Neural crest cell (in vitro differentiated cells): ENCODE results near the gene SHC2. TPM values are rescaled to one million over a fixed set of nuclear protein-coding genes. Genes with fewer than 3 reads are reported as not detected.

Experiments
- DNase-seq: peaks from one replicate; pipeline ENCODE4 v3.0.0; 2021; ENCODE audit warnings: low read depth, mixed read lengths, low spot score
- H3K27ac Mint-ChIP-seq: one replicate; pipeline ENCODE4 v1.8.0; 2021; ENCODE audit warnings: mild to moderate bottlenecking, mixed read lengths; ENCODE audit not compliant: unreplicated experiment
- H3K27me3 Mint-ChIP-seq: 2 replicates; pipeline ENCODE4 v1.8.0; 2021; ENCODE audit warnings: low read depth, mild to moderate bottlenecking, mixed read lengths
- H3K36me3 Mint-ChIP-seq: 2 replicates; pipeline ENCODE4 v1.8.0; 2021; ENCODE audit warnings: low read depth, mild to moderate bottlenecking, mixed read lengths
- H3K4me1 Mint-ChIP-seq: 2 replicates; pipeline ENCODE4 v1.8.0; 2021; ENCODE audit warnings: mixed read lengths
- H3K4me3 Mint-ChIP-seq: one replicate; pipeline ENCODE4 v1.8.0; 2021; ENCODE audit warnings: mild to moderate bottlenecking, mixed read lengths
- H3K9me3 Mint-ChIP-seq: 2 replicates; pipeline ENCODE4 v1.8.0; 2021; ENCODE audit warnings: mixed read lengths
- total RNA-seq: library from RNA; stranded (reverse); gene quantifications from 2 replicates; pipeline ENCODE4 v1.2.1, GENCODE V29; 2021
- TF ChIP-seq, protein P1 (sequence below): fragments of 200-600 bp; sonication (generic); conservative IDR thresholded peaks from 2 replicates; pipeline ENCODE4 v1.5.0; 2021; ENCODE audit warnings: antibody characterized with exemption, mild to moderate bottlenecking

SHC2 gene
- total RNA-seq, 1 donor from 2014 or later, result 45.2 TPM

GRCh38 chr19:504616-505015 is 43.8 kb upstream of the SHC2 start:
- Mint-ChIP-seq H3K27me3 (peaks cover 27% of the 10 kb centered on the region), H3K4me3 (no peak overlapping the region), H3K36me3 (no peaks in the 10 kb centered on the region), H3K4me1 (peaks cover 21% of the 10 kb centered on the region), H3K9me3 (no peaks in the 10 kb centered on the region), H3K27ac (no peak overlapping the region)
- no peak for DNase-seq
- TF ChIP-seq, protein P1, sequence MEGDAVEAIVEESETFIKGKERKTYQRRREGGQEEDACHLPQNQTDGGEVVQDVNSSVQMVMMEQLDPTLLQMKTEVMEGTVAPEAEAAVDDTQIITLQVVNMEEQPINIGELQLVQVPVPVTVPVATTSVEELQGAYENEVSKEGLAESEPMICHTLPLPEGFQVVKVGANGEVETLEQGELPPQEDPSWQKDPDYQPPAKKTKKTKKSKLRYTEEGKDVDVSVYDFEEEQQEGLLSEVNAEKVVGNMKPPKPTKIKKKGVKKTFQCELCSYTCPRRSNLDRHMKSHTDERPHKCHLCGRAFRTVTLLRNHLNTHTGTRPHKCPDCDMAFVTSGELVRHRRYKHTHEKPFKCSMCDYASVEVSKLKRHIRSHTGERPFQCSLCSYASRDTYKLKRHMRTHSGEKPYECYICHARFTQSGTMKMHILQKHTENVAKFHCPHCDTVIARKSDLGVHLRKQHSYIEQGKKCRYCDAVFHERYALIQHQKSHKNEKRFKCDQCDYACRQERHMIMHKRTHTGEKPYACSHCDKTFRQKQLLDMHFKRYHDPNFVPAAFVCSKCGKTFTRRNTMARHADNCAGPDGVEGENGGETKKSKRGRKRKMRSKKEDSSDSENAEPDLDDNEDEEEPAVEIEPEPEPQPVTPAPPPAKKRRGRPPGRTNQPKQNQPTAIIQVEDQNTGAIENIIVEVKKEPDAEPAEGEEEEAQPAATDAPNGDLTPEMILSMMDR, result no peak

- DNase-seq, result no peak
- H3K4me1 Mint-ChIP-seq, result peaks cover 8% of the 10 kb centered on the region
- H3K36me3 Mint-ChIP-seq, result peaks cover 5% of the 10 kb centered on the region
- no peak overlapping the region for H3K27ac Mint-ChIP-seq
- H3K9me3 Mint-ChIP-seq, result no peaks in the 10 kb centered on the region
- H3K4me3 Mint-ChIP-seq, result no peak overlapping the region
- peaks cover 42% of the 10 kb centered on the region for H3K27me3 Mint-ChIP-seq
- TF ChIP-seq, protein P1, result no peak
Measured at GRCh38 chr19:501646-502045, 40.8 kb upstream of the SHC2 start.

DNA sequence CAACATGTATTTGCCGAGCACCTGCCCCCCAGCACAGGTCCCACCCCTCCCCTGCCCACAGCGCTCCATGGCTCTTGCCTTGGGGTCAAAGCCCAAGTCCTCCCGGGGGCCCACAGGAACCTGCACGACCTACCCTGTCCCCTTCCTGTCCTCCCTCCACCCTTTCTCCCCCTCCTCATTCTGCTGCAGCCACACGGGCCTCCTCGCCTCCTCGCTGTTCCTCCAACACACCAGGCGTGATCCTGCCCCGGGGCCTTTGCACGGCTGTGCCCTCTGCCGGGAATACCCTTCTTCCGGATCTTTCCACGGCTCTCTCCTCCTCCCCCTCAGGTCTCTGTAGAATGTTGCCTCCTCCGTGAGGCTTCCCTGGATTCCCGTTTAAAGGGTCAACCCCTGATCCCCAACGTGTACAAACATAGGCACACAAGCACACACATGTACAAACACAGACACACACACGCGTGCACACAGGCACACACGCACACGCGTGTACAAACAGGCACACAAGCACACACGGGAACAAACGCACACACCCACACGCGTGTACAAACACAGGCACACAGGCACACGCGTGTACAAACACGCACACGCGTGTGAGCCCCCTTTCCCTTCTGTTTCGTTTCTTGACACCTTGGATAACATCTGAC is 38.3 kb upstream of the SHC2 start:
- Mint-ChIP-seq H3K27ac (no peak overlapping the region), H3K4me1 (peaks cover 4% of the 10 kb centered on the region), H3K4me3 (no peak overlapping the region), H3K9me3 (no peaks in the 10 kb centered on the region), H3K36me3 (peaks cover 5% of the 10 kb centered on the region), H3K27me3 (peaks cover 48% of the 10 kb centered on the region)
- DNase-seq, result no peak
- TF ChIP-seq, protein P1, result no peak

DNA sequence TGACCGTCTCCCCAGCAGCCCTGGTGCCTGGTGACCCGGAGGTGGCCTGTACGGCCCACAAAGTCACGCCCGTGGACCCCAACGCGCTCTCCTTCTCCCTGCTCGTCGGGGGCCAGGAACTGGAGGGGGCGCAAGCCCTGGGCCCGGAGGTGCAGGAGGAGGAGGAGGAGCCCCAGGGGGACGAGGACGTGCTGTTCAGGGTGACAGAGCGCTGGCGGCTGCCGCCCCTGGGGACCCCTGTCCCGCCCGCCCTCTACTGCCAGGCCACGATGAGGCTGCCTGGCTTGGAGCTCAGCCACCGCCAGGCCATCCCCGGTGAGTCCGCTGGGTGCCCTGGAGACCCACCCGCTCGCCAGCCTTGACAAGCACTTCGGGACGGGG is 37.7 kb upstream of the SHC2 start:
- Mint-ChIP-seq H3K4me3 (no peak overlapping the region), H3K36me3 (peaks cover 7% of the 10 kb centered on the region), H3K27ac (no peak overlapping the region), H3K4me1 (peaks cover 9% of the 10 kb centered on the region), H3K27me3 (peaks cover 52% of the 10 kb centered on the region), H3K9me3 (no peaks in the 10 kb centered on the region)
- TF ChIP-seq, protein P1, result no peak
- DNase-seq, result no peak

- Mint-ChIP-seq H3K27me3 (peaks cover 52% of the 10 kb centered on the region), H3K27ac (no peak overlapping the region), H3K36me3 (peaks cover 8% of the 10 kb centered on the region), H3K9me3 (no peaks in the 10 kb centered on the region), H3K4me3 (no peak overlapping the region), H3K4me1 (peaks cover 9% of the 10 kb centered on the region)
- no peak for DNase-seq
- TF ChIP-seq, protein P1, result no peak
Measured at GRCh38 chr19:497869-498510, 37.2 kb upstream of the SHC2 start.
